SU-DHL-6 (cell line): ENCODE results near the gene SEPTIN10.
"Not testable (repeated sequence)": the region's sequence is repeated elsewhere in the genome, so short reads cannot be mapped to it uniquely, and the experiment has no call there.

Experiments
- EZH2phosphoT487 ChIP-seq: fragments of 200-600 bp; sonication (generic), shearing (Covaris generic); conservative IDR thresholded peaks from 2 replicates; pipeline ENCODE4 v1.6.1; 2018; ENCODE audit warnings: mild to moderate bottlenecking, antibody characterized with exemption, low read length, moderate library complexity, mixed read lengths
- TF ChIP-seq, protein P1 (sequence below): fragments of 200-600 bp; sonication (generic); IDR thresholded peaks from one replicate; pipeline ENCODE4 v1.5.1; 2017; ENCODE audit warnings: antibody characterized with exemption, mild to moderate bottlenecking, low read length, moderate library complexity; ENCODE audit not compliant: insufficient read depth, poor library complexity, severe bottlenecking

DNA sequence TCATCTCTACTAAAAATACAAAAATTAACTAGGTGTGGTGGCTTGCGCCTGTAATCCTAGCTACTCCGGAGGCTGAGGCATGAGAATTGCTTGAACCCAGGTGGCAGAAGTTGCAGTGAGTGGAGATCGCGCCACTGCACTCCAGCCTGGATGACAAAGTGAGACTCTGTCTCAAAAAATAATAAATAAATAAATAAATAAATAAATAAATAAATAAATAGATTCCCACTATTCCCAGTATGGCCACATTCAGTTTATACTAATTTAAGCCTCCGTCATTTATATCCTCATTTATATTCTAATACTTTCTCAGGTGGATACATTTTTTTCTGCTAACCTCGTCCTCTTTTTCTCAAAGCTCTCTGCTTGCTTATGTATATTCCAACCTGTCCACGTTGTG, 14.6 kb upstream of the SEPTIN10 start:
- TF ChIP-seq, protein P1, sequence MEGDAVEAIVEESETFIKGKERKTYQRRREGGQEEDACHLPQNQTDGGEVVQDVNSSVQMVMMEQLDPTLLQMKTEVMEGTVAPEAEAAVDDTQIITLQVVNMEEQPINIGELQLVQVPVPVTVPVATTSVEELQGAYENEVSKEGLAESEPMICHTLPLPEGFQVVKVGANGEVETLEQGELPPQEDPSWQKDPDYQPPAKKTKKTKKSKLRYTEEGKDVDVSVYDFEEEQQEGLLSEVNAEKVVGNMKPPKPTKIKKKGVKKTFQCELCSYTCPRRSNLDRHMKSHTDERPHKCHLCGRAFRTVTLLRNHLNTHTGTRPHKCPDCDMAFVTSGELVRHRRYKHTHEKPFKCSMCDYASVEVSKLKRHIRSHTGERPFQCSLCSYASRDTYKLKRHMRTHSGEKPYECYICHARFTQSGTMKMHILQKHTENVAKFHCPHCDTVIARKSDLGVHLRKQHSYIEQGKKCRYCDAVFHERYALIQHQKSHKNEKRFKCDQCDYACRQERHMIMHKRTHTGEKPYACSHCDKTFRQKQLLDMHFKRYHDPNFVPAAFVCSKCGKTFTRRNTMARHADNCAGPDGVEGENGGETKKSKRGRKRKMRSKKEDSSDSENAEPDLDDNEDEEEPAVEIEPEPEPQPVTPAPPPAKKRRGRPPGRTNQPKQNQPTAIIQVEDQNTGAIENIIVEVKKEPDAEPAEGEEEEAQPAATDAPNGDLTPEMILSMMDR = not testable (repeated sequence)
- TF ChIP-seq EZH2phosphoT487 = not testable (repeated sequence)
